ENCODE data around the gene WWC2. TPM values are rescaled to one million over a fixed set of nuclear protein-coding genes. Genes with fewer than 3 reads are reported as not detected.
A peak's percentile ranks its signal among the peaks of the same experiment; 100 is the strongest.

Gene WWC2
- total and polyA plus RNA-seq, 11 donors: 5.4 to 43.0 (median 33.8) TPM

DNA sequence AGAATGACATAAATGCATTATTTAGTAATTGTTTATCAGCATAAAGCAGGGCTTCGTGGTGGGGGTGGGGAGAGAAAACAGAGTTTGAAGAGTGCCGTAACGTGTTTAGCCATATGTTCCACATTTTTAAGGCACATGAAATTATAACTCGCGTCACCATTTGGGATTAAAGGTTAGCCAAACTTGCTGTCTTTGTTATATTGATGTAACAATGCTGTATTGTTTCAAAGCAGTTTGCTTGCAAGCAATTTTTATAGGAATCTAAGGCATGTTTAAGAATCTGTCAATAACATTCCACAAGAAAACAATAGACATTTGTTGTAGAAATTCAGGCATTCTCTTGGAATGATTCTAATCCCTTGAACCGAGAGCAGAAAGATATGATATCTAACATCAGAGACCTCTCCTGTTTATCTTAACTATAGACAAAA is 142.7 kb downstream of the WWC2 start:
- ATAC-seq (peak in 1 of 4 donors; percentile 24), DNase-seq (no peak)
- H3K27ac ChIP-seq: no peak overlapping the region
- peaks cover 0 to 8% (median 0%) of the 10 kb centered on the region in 12 donors for H3K9me3 ChIP-seq
- 71 to 77% (median 74%) methylated on average over 6 of the region's 6 CpGs for WGBS, 4 donors
- H3K36me3 ChIP-seq: peaks cover 0 to 43% (median 19%) of the 10 kb centered on the region in 9 donors
- peaks cover 0 to 29% (median 11%) of the 10 kb centered on the region in 12 donors for H3K4me1 ChIP-seq
- H3K27me3 ChIP-seq: no peaks in the 10 kb centered on the region
- no peak overlapping the region for H3K4me3 ChIP-seq
- no peak for TF ChIP-seq CTCF (IDR thresholded peaks at IDR 0.05)
- no peak for TF ChIP-seq POLR2A (IDR thresholded peaks at IDR 0.05)
- intact Hi-C loops (cut with DNase I): loop anchor here in 1 of 10 donors (5.0 kb wide), 1 partner anchor 144 kb away; the partner anchor contains the start of gene WWC2

DNA sequence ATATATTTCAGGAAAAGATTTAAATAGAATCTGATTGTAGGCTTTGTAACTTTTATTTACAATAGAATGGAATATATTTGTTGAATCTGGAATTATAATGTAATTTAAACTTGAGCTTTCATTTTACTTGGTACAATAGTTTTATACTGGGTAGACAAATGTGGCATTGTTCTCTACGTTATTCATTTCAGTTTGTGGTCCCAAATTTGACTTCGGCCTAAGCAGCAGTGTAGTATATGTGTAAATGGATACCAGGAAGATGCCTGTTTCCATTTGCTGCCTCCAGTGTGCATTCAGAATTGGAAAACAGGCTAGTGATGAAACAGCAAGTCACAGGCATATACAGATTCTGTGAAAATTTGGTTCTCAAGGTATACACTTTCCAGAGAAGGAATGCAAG is 143.2 kb downstream of the WWC2 start:
- Histone ChIP-seq H3K4me3 (no peak overlapping the region), H3K4me1 (peaks cover 0 to 29% (median 11%) of the 10 kb centered on the region in 12 donors), H3K27me3 (no peaks in the 10 kb centered on the region), H3K27ac (no peak overlapping the region), H3K9me3 (peaks cover 0 to 2% (median 0%) of the 10 kb centered on the region in 12 donors), H3K36me3 (peaks cover 0 to 48% (median 19%) of the 10 kb centered on the region in 9 donors)
- WGBS, 4 donors: 77 to 85% (median 82%) methylated on average over 2 of the region's 2 CpGs
- TF ChIP-seq POLR2A (IDR thresholded peaks at IDR 0.05) (no peak), CTCF (IDR thresholded peaks at IDR 0.05) (no peak)
- ATAC-seq (no peak), DNase-seq (no peak)
- intact Hi-C loops (cut with DNase I): loop anchor here in 1 of 10 donors (5.0 kb wide), 1 partner anchor 145 kb away; the partner anchor contains the start of gene WWC2

DNA sequence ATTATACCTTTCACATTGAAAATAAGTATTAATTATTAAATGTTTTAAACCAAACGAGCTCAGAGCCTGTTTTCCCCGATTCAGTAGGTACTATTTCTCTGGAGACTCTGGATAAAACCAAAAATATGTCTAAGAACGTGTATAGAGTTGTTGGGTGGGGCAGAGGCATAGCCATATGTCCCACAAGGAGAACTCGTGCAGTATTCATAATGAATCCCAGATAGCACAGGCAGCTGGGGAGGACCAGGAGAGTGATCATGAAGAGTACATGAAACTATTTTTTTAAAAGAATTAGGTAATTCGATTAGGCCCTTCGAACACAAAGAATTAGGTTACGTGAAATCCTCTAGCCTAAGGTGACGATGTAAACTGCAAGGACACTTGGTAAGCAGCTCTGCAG is 145.0 kb downstream of the WWC2 start:
- intact Hi-C loops (cut with DNase I): loop anchor here in 1 of 10 donors (5.0 kb wide), 1 partner anchor 147 kb away; the partner anchor contains the start of gene WWC2
- peaks cover 0 to 29% (median 11%) of the 10 kb centered on the region in 12 donors for H3K4me1 ChIP-seq
- no peak for ATAC-seq
- H3K27me3 ChIP-seq: no peaks in the 10 kb centered on the region
- DNase-seq: no peak
- TF ChIP-seq POLR2A (IDR thresholded peaks at IDR 0.05) (no peak), CTCF (IDR thresholded peaks at IDR 0.05) (no peak)
- H3K9me3 ChIP-seq: no peaks in the 10 kb centered on the region
- peaks cover 0 to 63% (median 25%) of the 10 kb centered on the region in 9 donors for H3K36me3 ChIP-seq
- H3K4me3 ChIP-seq: no peak overlapping the region
- no peak overlapping the region for H3K27ac ChIP-seq
- 92 to 94% (median 93%) methylated on average over 8 of the region's 8 CpGs for WGBS, 4 donors

- intact Hi-C loops (cut with DNase I): loop anchor here in 1 of 10 donors (5.0 kb wide), 1 partner anchor 147 kb away; the partner anchor contains the start of gene WWC2
- Histone ChIP-seq H3K36me3 (peaks cover 0 to 67% (median 25%) of the 10 kb centered on the region in 9 donors), H3K4me3 (no peak overlapping the region), H3K4me1 (peaks cover 0 to 29% (median 11%) of the 10 kb centered on the region in 12 donors), H3K27ac (no peak overlapping the region), H3K9me3 (no peaks in the 10 kb centered on the region), H3K27me3 (no peaks in the 10 kb centered on the region)
- DNase-seq (no peak), ATAC-seq (no peak)
- 92 to 97% (median 96%) methylated on average over 2 of the region's 2 CpGs for WGBS, 4 donors
- TF ChIP-seq CTCF (IDR thresholded peaks at IDR 0.05) (no peak), POLR2A (IDR thresholded peaks at IDR 0.05) (no peak)
Observed at GRCh38 chr4:183244506-183244905, 145.4 kb downstream of the WWC2 start.
